Measurements from ENCODE around the gene FNDC10.
A peak's percentile ranks its signal among the peaks of the same experiment; 100 is the strongest.
"Not testable (repeated sequence)": the region's sequence is repeated elsewhere in the genome, so short reads cannot be mapped to it uniquely, and the experiment has no call there.

Gene FNDC10

GRCh38 chr1:1599935-1600860, at the start of gene FNDC10:
TSS of gene FNDC10 (minus strand) at chr1:1600135. CDS start at chr1:1600015, 120 bp downstream.
- no peak for DNase-seq

GRCh38 chr1:1648265-1648664, 48.3 kb upstream of the FNDC10 start:
- DNase-seq: not testable (repeated sequence)

GRCh38 chr1:1647567-1648241, 47.8 kb upstream of the FNDC10 start:
- DNase-seq: not testable (repeated sequence)

GRCh38 chr1:1646326-1646725, 46.4 kb upstream of the FNDC10 start:
- DNase-seq: not testable (repeated sequence)

GRCh38 chr1:1640711-1641461, 41.0 kb upstream of the FNDC10 start:
- not testable (repeated sequence) for DNase-seq

GRCh38 chr1:1640081-1640480, 40.1 kb upstream of the FNDC10 start:
- DNase-seq: not testable (repeated sequence)

GRCh38 chr1:1639368-1639767, 39.4 kb upstream of the FNDC10 start:
- not testable (repeated sequence) for DNase-seq

- not testable (repeated sequence) for DNase-seq
Measured at GRCh38 chr1:1638528-1638927, 38.6 kb upstream of the FNDC10 start.

GRCh38 chr1:1637479-1637875, 37.5 kb upstream of the FNDC10 start:
- DNase-seq: not testable (repeated sequence)

GRCh38 chr1:1636621-1637478, 36.9 kb upstream of the FNDC10 start:
- not testable (repeated sequence) for DNase-seq

- DNase-seq: not testable (repeated sequence)
Measured at GRCh38 chr1:1634613-1635012, 34.7 kb upstream of the FNDC10 start.

- DNase-seq: not testable (repeated sequence)
Measured at GRCh38 chr1:1633409-1633808, 33.5 kb upstream of the FNDC10 start.

GRCh38 chr1:1631782-1632420, 32.0 kb upstream of the FNDC10 start, which contains the start of gene MMP23B:
TSS of gene MMP23B (plus strand) at chr1:1632173. CDS start at chr1:1632219, 46 bp downstream.
- DNase-seq: no peak

- no peak for DNase-seq
Measured at GRCh38 chr1:1630965-1631781, 31.2 kb upstream of the FNDC10 start.

- DNase-seq: peak; percentile 87 to 92
Measured at GRCh38 chr1:1630191-1630964, 30.4 kb upstream of the FNDC10 start.

- DNase-seq: peak; percentile 60 to 66
Measured at GRCh38 chr1:1629430-1630190, 29.7 kb upstream of the FNDC10 start.

GRCh38 chr1:1628754-1629429, 29.0 kb upstream of the FNDC10 start:
- no peak for DNase-seq

Measured in activated CD4-positive, alpha-beta T cell treated with anti-CD3 and anti-CD28 coated beads, Interleukin-2, amount 50 U/mL, for 4 hours (primary cell).